ENCODE data around the gene ZNF358.

The ZNF358 gene

DNA sequence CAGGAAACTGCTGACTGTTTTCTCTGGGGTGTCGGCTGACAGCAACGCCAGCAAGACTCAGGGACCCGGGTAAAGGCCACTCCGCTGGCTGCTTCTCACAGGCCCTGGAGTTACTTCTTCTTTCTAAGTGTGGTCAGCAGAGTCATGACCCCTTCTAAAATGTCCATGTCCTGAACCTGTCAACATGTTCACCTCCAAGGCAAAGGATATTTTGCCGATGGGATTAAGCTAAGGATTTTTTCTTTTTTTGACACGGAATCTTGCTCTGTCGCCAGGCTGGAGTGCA, 35.0 kb upstream of the ZNF358 start:
- TF ChIP-seq CTCF (conservative IDR thresholded peaks at IDR 0.05) (no peak), ZFX (IDR thresholded peaks at IDR 0.05) (no peak)
- H3K27ac ChIP-seq: no peak overlapping the region

- H3K27ac ChIP-seq: no peak overlapping the region
- TF ChIP-seq ZFX (IDR thresholded peaks at IDR 0.05) (no peak), CTCF (conservative IDR thresholded peaks at IDR 0.05) (no peak)
Measured at GRCh38 chr19:7482584-7483439, 33.1 kb upstream of the ZNF358 start.

- TF ChIP-seq CTCF (conservative IDR thresholded peaks at IDR 0.05) (no peak), ZFX (IDR thresholded peaks at IDR 0.05) (no peak)
- H3K27ac ChIP-seq: no peak overlapping the region
Measured at GRCh38 chr19:7483720-7484201, 32.1 kb upstream of the ZNF358 start.

GRCh38 chr19:7486923-7487322, 29.0 kb upstream of the ZNF358 start:
- no peak overlapping the region for H3K27ac ChIP-seq
- TF ChIP-seq ZFX (IDR thresholded peaks at IDR 0.05) (no peak), CTCF (conservative IDR thresholded peaks at IDR 0.05) (no peak)

DNA sequence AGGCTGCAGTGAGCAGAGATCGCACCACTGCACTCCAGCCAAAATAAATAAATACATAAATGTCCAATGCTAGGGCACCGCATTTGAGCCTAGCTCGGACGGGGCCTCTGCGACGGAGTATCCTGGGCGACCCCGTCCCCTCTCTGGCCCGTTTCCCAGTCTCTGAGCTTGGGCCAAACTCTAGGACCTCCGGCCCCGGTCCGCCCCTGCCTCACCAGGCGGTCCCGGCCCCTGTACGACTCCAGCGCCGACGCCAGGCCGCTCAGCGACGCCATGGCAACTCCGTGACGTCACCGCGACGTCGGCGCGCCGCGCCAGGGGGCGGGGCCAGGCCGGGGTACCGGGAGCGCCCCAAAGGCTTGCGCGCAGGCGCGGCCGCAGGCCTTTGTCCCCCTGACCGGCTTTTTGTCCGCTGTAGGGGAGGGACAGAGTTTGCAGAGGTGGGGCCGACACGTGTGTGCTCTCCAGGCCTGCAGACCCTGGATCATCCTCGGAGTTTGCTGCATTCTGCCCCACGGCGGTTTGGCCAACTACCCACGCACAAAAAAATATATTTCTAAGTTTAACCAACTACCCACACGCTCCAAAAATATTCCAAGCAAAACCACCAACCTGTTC, 27.1 kb upstream of the ZNF358 start, which contains the start of gene PEX11G:
Gene PEX11G (minus strand): TSS at position 300 of the 618 bp plus-strand sequence. CDS start 25 bp downstream, at position 275.
- no peak for TF ChIP-seq CTCF (conservative IDR thresholded peaks at IDR 0.05)
- TF ChIP-seq ZFX (IDR thresholded peaks at IDR 0.05): peak; percentile 57; the same call in 1 of the 2 replicates
- peak within 1 kb of the TSS; percentile 72 for H3K27ac ChIP-seq

GRCh38 chr19:7489609-7490044, 26.3 kb upstream of the ZNF358 start:
- TF ChIP-seq ZFX (IDR thresholded peaks at IDR 0.05) (no peak), CTCF (conservative IDR thresholded peaks at IDR 0.05) (no peak)
- peak overlapping the region; percentile 72; the same call in 1 of the 2 replicates for H3K27ac ChIP-seq

- no peak for TF ChIP-seq ZFX (IDR thresholded peaks at IDR 0.05)
- TF ChIP-seq CTCF (conservative IDR thresholded peaks at IDR 0.05): no peak
Measured at GRCh38 chr19:7492142-7492541, 23.8 kb upstream of the ZNF358 start.

More at GRCh38 chr19:7492142-7492541, 23.8 kb upstream of the ZNF358 start:
- no peak overlapping the region for H3K27ac ChIP-seq
